ENCODE results near the gene MRPL43. TPM values are rescaled to one million over a fixed set of nuclear protein-coding genes. Genes with fewer than 3 reads are reported as not detected.
"Not testable (repeated sequence)": the region's sequence is repeated elsewhere in the genome, so short reads cannot be mapped to it uniquely, and the experiment has no call there.

Gene MRPL43
- total RNA-seq, result 53.4 and 59.5 TPM in 2 replicates

- Mint-ChIP-seq H3K9me3 (no peaks in the 10 kb centered on the region), H3K4me3 (peak within 1 kb of the TSS; percentile 95), H3K36me3 (ENCODE audit: low read depth) (peaks cover 33% of the 10 kb centered on the region), H3K4me1 (peaks cover 27% of the 10 kb centered on the region), H3K27me3 (no peaks in the 10 kb centered on the region), H3K27ac (peak within 1 kb of the TSS; percentile 85)
- DNase-seq, result peak; percentile 96
- intact Hi-C loops (cut with micrococcal nuclease), result loop anchor here (1.0 to 2.0 kb wide), 2 partner anchors 10 to 74 kb away; partner anchors contain the start of gene SLF2
Observed at GRCh38 chr10:100986952-100987684, at the start of gene MRPL43, which contains the start of gene TWNK. Gene MRPL43 (minus strand): TSS chr10:100987497. CDS start chr10:100987443, 54 bp downstream. Gene TWNK (plus strand): TSS chr10:100987543. CDS start chr10:100988211, 668 bp downstream.

GRCh38 chr10:101036726-101037125 is 49.4 kb upstream of the MRPL43 start:
- no peak overlapping the region for H3K4me3 Mint-ChIP-seq
- H3K36me3 Mint-ChIP-seq (ENCODE audit: low read depth), result peaks cover 44% of the 10 kb centered on the region
- no peak for DNase-seq
- H3K9me3 Mint-ChIP-seq, result no peaks in the 10 kb centered on the region
- no peaks in the 10 kb centered on the region for H3K27me3 Mint-ChIP-seq
- intact Hi-C loops (cut with micrococcal nuclease), result no loop called here
- peaks cover 25% of the 10 kb centered on the region for H3K4me1 Mint-ChIP-seq
- no peak overlapping the region for H3K27ac Mint-ChIP-seq

- Mint-ChIP-seq H3K27ac (no peak overlapping the region), H3K9me3 (no peaks in the 10 kb centered on the region), H3K4me1 (peaks cover 27% of the 10 kb centered on the region), H3K36me3 (ENCODE audit: low read depth) (peaks cover 42% of the 10 kb centered on the region), H3K27me3 (no peaks in the 10 kb centered on the region), H3K4me3 (no peak overlapping the region)
- intact Hi-C loops (cut with micrococcal nuclease), result no loop called here
- DNase-seq, result no peak
Observed at GRCh38 chr10:101035916-101036702, 48.8 kb upstream of the MRPL43 start.

- intact Hi-C loops (cut with micrococcal nuclease), result no loop called here
- H3K36me3 Mint-ChIP-seq (ENCODE audit: low read depth), result peaks cover 41% of the 10 kb centered on the region
- H3K27ac Mint-ChIP-seq, result no peak overlapping the region
- no peak for DNase-seq
- H3K27me3 Mint-ChIP-seq, result peaks cover 2% of the 10 kb centered on the region
- H3K4me3 Mint-ChIP-seq, result no peak overlapping the region
- H3K9me3 Mint-ChIP-seq, result no peaks in the 10 kb centered on the region
- H3K4me1 Mint-ChIP-seq, result peaks cover 26% of the 10 kb centered on the region
Observed at GRCh38 chr10:101035314-101035713, 48.0 kb upstream of the MRPL43 start.

- not testable (repeated sequence) for H3K9me3 Mint-ChIP-seq, H3K27ac Mint-ChIP-seq, H3K4me3 Mint-ChIP-seq, H3K27me3 Mint-ChIP-seq, DNase-seq
- intact Hi-C loops (cut with micrococcal nuclease), result loop anchor here (5.0 kb wide), 2 partner anchors 122 to 318 kb away; partner anchors contain the start of genes BTRC and SLF2
- H3K4me1 Mint-ChIP-seq, result peaks cover 26% of the 10 kb centered on the region
- H3K36me3 Mint-ChIP-seq (ENCODE audit: low read depth), result peaks cover 39% of the 10 kb centered on the region
Observed at GRCh38 chr10:101034404-101034803, 47.1 kb upstream of the MRPL43 start.

GRCh38 chr10:101033276-101033675 is 46.0 kb upstream of the MRPL43 start:
- peaks cover 26% of the 10 kb centered on the region for H3K4me1 Mint-ChIP-seq
- H3K4me3 Mint-ChIP-seq, result peak overlapping the region; percentile 91
- intact Hi-C loops (cut with micrococcal nuclease), result loop anchor here (5.0 kb wide), 2 partner anchors 121 to 319 kb away; partner anchors contain the start of genes BTRC and SLF2
- H3K9me3 Mint-ChIP-seq, result no peaks in the 10 kb centered on the region
- peaks cover 14% of the 10 kb centered on the region for H3K27me3 Mint-ChIP-seq
- DNase-seq, result no peak
- peaks cover 30% of the 10 kb centered on the region for H3K36me3 Mint-ChIP-seq (ENCODE audit: low read depth)
- peak overlapping the region; percentile 86 for H3K27ac Mint-ChIP-seq

GRCh38 chr10:101032637-101033224 is 45.4 kb upstream of the MRPL43 start:
- intact Hi-C loops (cut with micrococcal nuclease), result loop anchor here (1.0 to 5.0 kb wide), 4 partner anchors 10 to 320 kb away; partner anchors contain the start of genes BTRC and SLF2
- Mint-ChIP-seq H3K9me3 (no peaks in the 10 kb centered on the region), H3K4me1 (peaks cover 26% of the 10 kb centered on the region), H3K36me3 (ENCODE audit: low read depth) (peaks cover 25% of the 10 kb centered on the region), H3K27ac (peak overlapping the region; percentile 94), H3K27me3 (peaks cover 17% of the 10 kb centered on the region), H3K4me3 (peak overlapping the region; percentile 91)
- peak; percentile 86 for DNase-seq

GRCh38 chr10:101031796-101032636 is 44.7 kb upstream of the MRPL43 start:
- peak overlapping the region; percentile 91 for H3K4me3 Mint-ChIP-seq
- intact Hi-C loops (cut with micrococcal nuclease), result loop anchor here (1.0 to 5.0 kb wide), 6 partner anchors 10 to 320 kb away; partner anchors contain the start of genes BTRC and SLF2
- peaks cover 26% of the 10 kb centered on the region for H3K4me1 Mint-ChIP-seq
- peak overlapping the region; percentile 94 for H3K27ac Mint-ChIP-seq
- peaks cover 24% of the 10 kb centered on the region for H3K27me3 Mint-ChIP-seq
- peak; percentile 93 for DNase-seq
- no peaks in the 10 kb centered on the region for H3K9me3 Mint-ChIP-seq
- peaks cover 18% of the 10 kb centered on the region for H3K36me3 Mint-ChIP-seq (ENCODE audit: low read depth)

- Mint-ChIP-seq H3K27me3 (peaks cover 24% of the 10 kb centered on the region), H3K4me3 (peak within 1 kb of the TSS; percentile 91), H3K9me3 (no peaks in the 10 kb centered on the region), H3K36me3 (ENCODE audit: low read depth) (peaks cover 11% of the 10 kb centered on the region), H3K27ac (peak within 1 kb of the TSS; percentile 91), H3K4me1 (peaks cover 26% of the 10 kb centered on the region)
- intact Hi-C loops (cut with micrococcal nuclease), result loop anchor here (1.0 to 5.0 kb wide), 4 partner anchors 18 to 321 kb away; partner anchors contain the start of genes BTRC and SLF2
- peak; percentile 99 for DNase-seq
Observed at GRCh38 chr10:101031128-101031795, 44.0 kb upstream of the MRPL43 start, which contains the start of the genes PDZD7 and SFXN3. Gene PDZD7 (minus strand): TSS chr10:101031129. CDS start chr10:101030219, 910 bp downstream. Gene SFXN3 (plus strand): TSS chr10:101031234. CDS start chr10:101034695, 3,461 bp downstream.

- no peaks in the 10 kb centered on the region for H3K9me3 Mint-ChIP-seq
- no peak for DNase-seq
- peaks cover 6% of the 10 kb centered on the region for H3K36me3 Mint-ChIP-seq (ENCODE audit: low read depth)
- intact Hi-C loops (cut with micrococcal nuclease), result loop anchor here (1.0 to 5.0 kb wide), 4 partner anchors 17 to 322 kb away; partner anchors contain the start of genes BTRC and SLF2
- H3K27me3 Mint-ChIP-seq, result peaks cover 24% of the 10 kb centered on the region
- H3K4me1 Mint-ChIP-seq, result peaks cover 26% of the 10 kb centered on the region
- H3K4me3 Mint-ChIP-seq, result peak overlapping the region; percentile 91
- peak overlapping the region; percentile 91 for H3K27ac Mint-ChIP-seq
Observed at GRCh38 chr10:101030496-101031127, 43.3 kb upstream of the MRPL43 start.

- intact Hi-C loops (cut with micrococcal nuclease), result loop anchor here (5.0 kb wide), 2 partner anchors 117 to 323 kb away; partner anchors contain the start of genes BTRC and SLF2
- peaks cover 26% of the 10 kb centered on the region for H3K4me1 Mint-ChIP-seq
Observed at GRCh38 chr10:101029520-101030295, 42.4 kb upstream of the MRPL43 start.

More at GRCh38 chr10:101029520-101030295, 42.4 kb upstream of the MRPL43 start:
- no peak for DNase-seq
- Mint-ChIP-seq H3K36me3 (ENCODE audit: low read depth) (peaks cover 1% of the 10 kb centered on the region), H3K27me3 (peaks cover 24% of the 10 kb centered on the region), H3K9me3 (no peaks in the 10 kb centered on the region), H3K27ac (no peak overlapping the region), H3K4me3 (no peak overlapping the region)

All from activated CD4-positive, alpha-beta T cell treated with anti-CD3 and anti-CD28 coated beads, Interleukin-2, amount 10 ng/mL, durations not matched to agents 24 days and 14 days (primary cell).